Mesendoderm (in vitro differentiated cells): ENCODE data around the gene LBHD1. TPM values are rescaled to one million over a fixed set of nuclear protein-coding genes. Genes with fewer than 3 reads are reported as not detected.
A peak's percentile ranks its signal among the peaks of the same experiment; 100 is the strongest.

ENCODE experiments used
- DNase-seq: peaks from one replicate; pipeline ENCODE4 v3.0.0; 2013
- H2AK5ac ChIP-seq: 2 replicates; pipeline ENCODE4 v1.6.1; 2013; ENCODE audit warnings: low read length, inconsistent platforms
- H2BK120ac ChIP-seq: 2 replicates; pipeline ENCODE4 v1.6.1; 2013; ENCODE audit warnings: low read depth, mild to moderate bottlenecking, low read length, moderate library complexity, mixed read lengths
- H2BK15ac ChIP-seq: replicated peaks from 2 replicates; pipeline ENCODE4 v1.6.1; 2013; ENCODE audit warnings: low read depth, mild to moderate bottlenecking, moderate library complexity
- H2BK5ac ChIP-seq: 2 replicates; pipeline ENCODE4 v1.6.1; 2013; ENCODE audit warnings: low read length, inconsistent platforms
- H3K18ac ChIP-seq: 2 replicates; pipeline ENCODE4 v1.6.1; 2013; ENCODE audit warnings: mild to moderate bottlenecking, low read length, mixed read lengths
- H3K23ac ChIP-seq: one replicate; pipeline ENCODE4 v1.6.1; 2013; ENCODE audit warnings: low read length
- H3K27ac ChIP-seq: 2 replicates; pipeline ENCODE4 v1.5.1; 2013; ENCODE audit warnings: low read depth, mild to moderate bottlenecking, inconsistent platforms, low read length, moderate library complexity
- H3K27me3 ChIP-seq: 2 replicates; pipeline ENCODE4 v1.6.1; 2013; ENCODE audit warnings: low read length, control low read depth, mild to moderate bottlenecking, inconsistent platforms; ENCODE audit not compliant: insufficient read depth, poor library complexity
- H3K36me3 ChIP-seq: 2 replicates; pipeline ENCODE4 v1.6.1; 2013; ENCODE audit warnings: low read length, inconsistent platforms; ENCODE audit not compliant: control insufficient read depth, insufficient read depth
- H3K4ac ChIP-seq: one replicate; pipeline ENCODE4 v1.6.1; 2013; ENCODE audit warnings: low read depth, mild to moderate bottlenecking, low read length, moderate library complexity
- H3K4me1 ChIP-seq: 2 replicates; pipeline ENCODE4 v1.6.1; 2013; ENCODE audit warnings: low read depth, low read length, inconsistent platforms; ENCODE audit not compliant: control insufficient read depth
- H3K4me2 ChIP-seq: 2 replicates; pipeline ENCODE4 v1.6.1; 2013; ENCODE audit warnings: low read length
- H3K4me3 ChIP-seq: 2 replicates; pipeline ENCODE4 v1.5.1; 2013; ENCODE audit warnings: mild to moderate bottlenecking, low read length
- H3K56ac ChIP-seq: one replicate; pipeline ENCODE4 v1.6.1; 2013; ENCODE audit warnings: low read length
- H3K79me1 ChIP-seq: 2 replicates; pipeline ENCODE4 v1.6.1; 2013; ENCODE audit warnings: low read length, inconsistent platforms
- H3K79me2 ChIP-seq: 2 replicates; pipeline ENCODE4 v1.6.1; 2013; ENCODE audit warnings: mild to moderate bottlenecking, low read length; ENCODE audit not compliant: control insufficient read depth, insufficient read depth
- H3K9ac ChIP-seq: 2 replicates; pipeline ENCODE4 v1.6.1; 2013; ENCODE audit warnings: low read length, inconsistent platforms
- H4K5ac ChIP-seq: one replicate; pipeline ENCODE4 v1.6.1; 2013; ENCODE audit warnings: low read length
- H4K8ac ChIP-seq: one replicate; pipeline ENCODE4 v1.6.1; 2013; ENCODE audit warnings: low read depth, mild to moderate bottlenecking, control low read depth, low read length, moderate library complexity
- WGBS: extraction: QIAGEN DNeasy Blood & Tissue Kit; methylation state at CpG from one replicate; pipeline ENCODE4 v1.1.7; 2013; ENCODE audit warnings: low lambda C conversion rate, missing lambda C conversion rate; ENCODE audit not compliant: insufficient coverage; ENCODE audit errors: extremely low coverage; 5-methylcytosine and 5-hydroxymethylcytosine counted together
- polyA plus RNA-seq, 2 experiments: library from polyadenylated mRNA; stranded (reverse); fragments of 200-250 nt; gene quantifications; one replicate each; pipeline ENCODE4 v1.2.3, GENCODE V29; 2013

Gene LBHD1
- polyA plus RNA-seq (2013, experiment 1 of 2) = 2.7 TPM
- 2.5 TPM for polyA plus RNA-seq (2013, experiment 2 of 2)

- no peak within 1 kb of the TSS for H2BK15ac ChIP-seq
- H2AK5ac ChIP-seq = no peak within 1 kb of the TSS
- peaks cover 5% of the 10 kb centered on the region for H3K36me3 ChIP-seq
- peak within 1 kb of the TSS; percentile 98 for H3K9ac ChIP-seq
- no CpG with 5 or more reads among the region's 59 CpGs for WGBS
- peak within 1 kb of the TSS; percentile 72 for H3K4me3 ChIP-seq
- H2BK120ac ChIP-seq = no peak within 1 kb of the TSS
- H3K56ac ChIP-seq = peak within 1 kb of the TSS; percentile 100
- peak within 1 kb of the TSS; percentile 87 for H3K27ac ChIP-seq
- H3K79me2 ChIP-seq = peaks cover 12% of the 10 kb centered on the region
- H3K4me1 ChIP-seq = no peaks in the 10 kb centered on the region
- peak within 1 kb of the TSS; percentile 99 for H3K23ac ChIP-seq
- H3K27me3 ChIP-seq = no peaks in the 10 kb centered on the region
- peak within 1 kb of the TSS; percentile 84 for H2BK5ac ChIP-seq
- H3K79me1 ChIP-seq = peaks cover 10% of the 10 kb centered on the region
- peak within 1 kb of the TSS; percentile 71 for H4K5ac ChIP-seq
- peak; percentile 96 for DNase-seq
- no peak within 1 kb of the TSS for H4K8ac ChIP-seq
- peak within 1 kb of the TSS; percentile 51 for H3K18ac ChIP-seq
- peak within 1 kb of the TSS; percentile 87 for H3K4ac ChIP-seq
- H3K4me2 ChIP-seq = peak within 1 kb of the TSS; percentile 81
These were observed at the start of gene LBHD1, which contains the start of gene UQCC3 for GRCh38 chr11:62671608-62672389. TSS of gene LBHD1 (minus strand) at chr11:62672267. CDS start at chr11:62670031, 2,236 bp downstream. TSS of gene UQCC3 (plus strand) at chr11:62671673. CDS start at chr11:62671746, 73 bp downstream.

- Histone ChIP-seq H4K8ac (no peak overlapping the region), H3K18ac (no peak overlapping the region), H3K79me2 (peaks cover 16% of the 10 kb centered on the region), H3K4me1 (no peaks in the 10 kb centered on the region), H2BK15ac (no peak overlapping the region), H3K56ac (no peak overlapping the region), H3K4me2 (no peak overlapping the region), H3K4me3 (no peak overlapping the region), H3K9ac (no peak overlapping the region), H3K23ac (no peak overlapping the region), H3K27me3 (no peaks in the 10 kb centered on the region), H3K27ac (no peak overlapping the region), H2BK5ac (no peak overlapping the region), H3K4ac (no peak overlapping the region), H2BK120ac (no peak overlapping the region), H4K5ac (no peak overlapping the region), H3K36me3 (peaks cover 44% of the 10 kb centered on the region), H2AK5ac (no peak overlapping the region), H3K79me1 (peaks cover 17% of the 10 kb centered on the region)
- no peak for DNase-seq
- WGBS = no CpG with 5 or more reads among the region's 2 CpGs
These were observed 47.4 kb upstream of the LBHD1 start for GRCh38 chr11:62719302-62719978.

- WGBS = no CpG with 5 or more reads among the region's 11 CpGs
- H3K56ac ChIP-seq = no peak overlapping the region
- peaks cover 29% of the 10 kb centered on the region for H3K36me3 ChIP-seq
These were observed 44.7 kb upstream of the LBHD1 start for GRCh38 chr11:62716816-62717215.

GRCh38 chr11:62716206-62716605, 44.1 kb upstream of the LBHD1 start:
- peaks cover 24% of the 10 kb centered on the region for H3K36me3 ChIP-seq

More at GRCh38 chr11:62716816-62717215, 44.7 kb upstream of the LBHD1 start:
- Histone ChIP-seq H3K4me1 (no peaks in the 10 kb centered on the region), H3K4ac (no peak overlapping the region), H3K4me2 (no peak overlapping the region), H3K18ac (no peak overlapping the region), H3K79me1 (peaks cover 3% of the 10 kb centered on the region), H3K4me3 (no peak overlapping the region), H4K8ac (no peak overlapping the region), H3K27ac (no peak overlapping the region), H3K23ac (no peak overlapping the region), H2AK5ac (no peak overlapping the region), H3K9ac (no peak overlapping the region), H4K5ac (no peak overlapping the region), H3K79me2 (no peaks in the 10 kb centered on the region), H3K27me3 (no peaks in the 10 kb centered on the region), H2BK120ac (no peak overlapping the region), H2BK15ac (no peak overlapping the region), H2BK5ac (no peak overlapping the region)
- DNase-seq = no peak

GRCh38 chr11:62715150-62716130, 43.4 kb upstream of the LBHD1 start:
- H3K18ac ChIP-seq = no peak overlapping the region
- no peaks in the 10 kb centered on the region for H3K27me3 ChIP-seq
- H3K27ac ChIP-seq = no peak overlapping the region
- no peak overlapping the region for H3K23ac ChIP-seq
- H3K56ac ChIP-seq = no peak overlapping the region
- no peak overlapping the region for H4K8ac ChIP-seq
- H3K4me3 ChIP-seq = no peak overlapping the region
- H4K5ac ChIP-seq = no peak overlapping the region
- H3K9ac ChIP-seq = no peak overlapping the region
- whole genome bisulfite sequencing = no CpG with 5 or more reads among the region's 24 CpGs
- no peaks in the 10 kb centered on the region for H3K79me2 ChIP-seq
- H3K36me3 ChIP-seq = peaks cover 23% of the 10 kb centered on the region
- no peak overlapping the region for H2BK5ac ChIP-seq
- H2BK15ac ChIP-seq = no peak overlapping the region
- H3K79me1 ChIP-seq = peaks cover 1% of the 10 kb centered on the region
- peak; percentile 24 for DNase-seq
- H2BK120ac ChIP-seq = no peak overlapping the region
- no peak overlapping the region for H2AK5ac ChIP-seq
- H3K4me2 ChIP-seq = no peak overlapping the region
- H3K4ac ChIP-seq = no peak overlapping the region
- H3K4me1 ChIP-seq = no peaks in the 10 kb centered on the region

More at GRCh38 chr11:62716206-62716605, 44.1 kb upstream of the LBHD1 start:
- Histone ChIP-seq H3K56ac (no peak overlapping the region), H2BK15ac (no peak overlapping the region), H3K23ac (no peak overlapping the region), H3K4me3 (no peak overlapping the region), H3K4me1 (no peaks in the 10 kb centered on the region), H3K27ac (no peak overlapping the region), H2AK5ac (no peak overlapping the region), H2BK120ac (no peak overlapping the region), H4K5ac (no peak overlapping the region), H3K4me2 (no peak overlapping the region), H4K8ac (no peak overlapping the region), H2BK5ac (no peak overlapping the region), H3K79me1 (peaks cover 1% of the 10 kb centered on the region), H3K79me2 (no peaks in the 10 kb centered on the region), H3K18ac (no peak overlapping the region), H3K27me3 (no peaks in the 10 kb centered on the region), H3K9ac (no peak overlapping the region), H3K4ac (no peak overlapping the region)
- WGBS = no CpG with 5 or more reads among the region's 5 CpGs
- DNase-seq = no peak
